T-helper 2 cell (primary cell): ENCODE data around the gene NECTIN3.

Experiments used
- DNase-seq, 5 experiments: peaks; one replicate each; pipeline versions ENCODE4 v3.0.0 to v3.0.0-alpha.2; 2012 to 2022

The NECTIN3 gene

DNA sequence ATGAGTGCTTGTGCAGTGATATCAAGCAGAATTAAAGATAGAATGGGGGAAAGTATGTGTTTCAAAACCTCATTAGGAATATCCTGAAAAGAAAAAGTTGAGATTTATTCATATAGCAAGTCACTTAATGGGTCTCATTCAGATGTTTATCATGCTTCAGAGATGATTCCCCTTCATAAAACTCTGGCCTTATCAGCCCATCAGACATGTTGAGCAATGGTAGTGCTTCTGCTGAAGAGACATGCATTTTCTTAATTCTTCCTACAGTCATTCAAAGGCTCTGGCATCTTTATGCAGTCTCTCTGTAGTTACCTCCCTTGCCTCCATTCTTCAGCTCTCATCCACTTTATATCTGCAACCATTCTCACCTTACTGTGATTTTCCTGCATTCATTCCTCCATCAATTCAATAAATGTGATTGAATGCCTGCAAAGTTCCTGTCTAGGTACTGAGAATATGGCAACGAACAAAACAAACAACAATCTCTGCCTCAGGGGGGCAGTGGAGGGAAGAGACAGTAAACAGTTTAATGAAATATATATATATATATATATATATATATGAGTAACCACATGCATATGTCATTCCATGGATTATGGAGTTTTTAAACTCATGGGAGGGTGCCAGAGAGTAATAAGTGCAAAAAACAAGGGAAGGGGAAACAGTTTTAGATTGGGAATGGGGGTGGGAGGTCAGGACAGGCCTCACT is 138.5 kb downstream of the NECTIN3 start:
- peak in 1 of 5 experiments; percentile 73 for DNase-seq

DNA sequence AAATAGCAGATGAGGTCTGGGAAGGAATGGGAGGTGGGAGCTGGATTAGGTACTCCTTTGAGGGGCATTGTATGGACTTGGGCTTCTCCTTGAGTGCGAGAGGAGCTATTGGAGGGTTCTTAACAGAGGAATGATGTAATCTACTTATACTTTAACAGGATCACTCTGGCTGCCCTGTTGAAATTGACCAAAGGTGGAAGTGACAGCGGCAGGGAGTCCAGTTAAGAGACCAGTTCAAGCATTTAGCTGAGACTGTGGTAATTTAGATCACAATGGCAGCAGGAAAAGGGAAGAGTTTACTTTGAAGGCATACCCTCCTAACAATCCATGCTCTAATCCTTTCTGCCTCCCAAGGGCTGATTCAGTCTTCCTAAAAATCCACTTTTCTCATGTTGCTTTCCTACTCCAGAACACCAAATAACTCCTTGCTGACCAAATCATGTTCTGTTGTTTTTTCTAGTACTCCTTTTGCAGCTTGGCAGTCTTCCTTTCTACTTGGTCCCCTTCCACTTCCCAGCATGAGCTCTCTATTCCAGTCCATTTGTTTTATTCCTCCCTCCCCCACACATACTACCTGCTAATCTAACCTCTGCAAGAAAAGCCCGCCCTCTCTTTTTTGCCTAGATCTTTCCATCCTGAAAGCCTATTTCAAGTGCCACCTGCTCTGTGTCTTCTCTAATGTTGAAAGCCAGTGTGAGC is 139.4 kb downstream of the NECTIN3 start:
- no peak for DNase-seq

GRCh38 chr3:111212511-111212910 is 140.9 kb downstream of the NECTIN3 start:
- no peak for DNase-seq

DNA sequence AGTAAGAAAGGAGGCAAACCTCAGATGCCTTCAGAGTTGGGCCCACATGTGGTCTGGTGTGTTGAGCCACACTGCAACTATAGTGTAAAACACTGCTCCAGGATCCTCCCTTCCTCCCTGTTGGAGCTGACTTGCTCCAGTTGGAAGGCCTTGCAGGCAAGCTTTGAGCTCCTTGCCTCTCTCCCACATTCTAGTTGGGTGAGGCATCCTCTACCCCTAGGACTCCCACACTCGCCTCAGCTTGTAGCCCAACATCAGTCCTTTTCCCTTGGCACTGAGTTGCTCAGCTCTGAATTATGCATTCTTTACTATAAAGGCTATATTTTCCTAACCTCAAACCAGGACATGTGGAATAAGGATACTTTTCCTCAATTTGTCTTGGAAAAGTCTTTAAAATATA is 143.9 kb downstream of the NECTIN3 start:
- no peak for DNase-seq

- no peak for DNase-seq
These were observed 147.0 kb downstream of the NECTIN3 start for GRCh38 chr3:111218615-111219014.

DNA sequence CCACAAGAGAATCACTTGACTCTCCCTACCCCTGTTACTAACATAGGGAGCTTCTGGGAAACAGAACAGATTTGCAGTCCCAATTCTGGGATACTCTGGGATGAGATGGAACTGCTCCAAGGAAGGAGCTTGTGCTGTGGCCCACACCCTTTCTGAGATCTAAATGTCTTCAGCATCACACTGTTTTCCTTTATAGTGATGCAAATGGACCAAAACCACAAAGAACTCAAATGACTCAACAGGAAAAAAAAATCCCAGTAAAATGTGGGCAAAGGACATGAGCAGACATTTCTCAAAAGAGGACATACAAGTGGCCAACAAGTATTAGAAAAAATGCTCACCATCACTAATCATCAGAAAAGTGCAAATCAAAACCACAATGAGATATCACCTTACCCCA is 155.6 kb downstream of the NECTIN3 start:
- DNase-seq: no peak

DNA sequence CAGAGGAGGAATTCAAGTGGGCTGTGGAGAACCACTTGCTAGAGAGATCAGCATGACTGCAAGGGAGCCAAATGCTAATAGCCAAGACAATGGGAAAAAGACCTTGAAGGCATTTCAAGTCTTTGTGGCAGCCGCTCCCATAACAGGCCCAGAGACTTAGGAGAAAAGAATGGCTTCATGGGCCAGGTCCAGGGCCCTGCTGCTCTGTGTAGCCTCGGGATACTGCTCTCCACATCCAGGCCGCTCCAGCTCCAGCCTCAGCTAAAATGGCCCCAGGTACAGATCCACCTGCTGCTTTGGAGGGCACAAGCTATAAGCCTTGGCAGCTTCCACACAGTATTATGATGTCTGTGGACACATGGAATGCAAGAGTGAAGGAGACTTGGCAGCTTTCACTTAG is 157.7 kb downstream of the NECTIN3 start:
- no peak for DNase-seq

GRCh38 chr3:111236836-111237713 is 165.5 kb downstream of the NECTIN3 start:
- no peak for DNase-seq

GRCh38 chr3:111237946-111238345 is 166.3 kb downstream of the NECTIN3 start:
- no peak for DNase-seq

DNA sequence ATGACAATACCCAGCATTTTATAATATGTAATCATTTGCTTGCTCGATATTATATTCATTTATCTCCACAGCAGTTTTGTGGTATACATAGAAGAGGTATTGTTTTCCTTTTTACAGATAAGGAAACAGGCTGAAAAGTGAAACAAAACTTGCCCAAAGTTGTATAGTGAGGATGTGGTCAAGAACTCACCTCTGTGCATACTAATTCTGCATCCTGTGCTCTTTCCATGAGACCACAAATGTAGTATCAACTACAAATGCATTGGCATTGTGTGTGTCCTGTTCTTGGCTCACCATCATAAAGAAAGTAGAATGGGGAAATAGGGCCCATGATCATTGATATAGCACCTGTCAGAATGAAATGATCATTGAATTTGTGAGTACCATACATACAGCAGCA is 167.3 kb downstream of the NECTIN3 start:
- peak in 2 of 5 experiments; percentile 48 to 93 for DNase-seq

DNA sequence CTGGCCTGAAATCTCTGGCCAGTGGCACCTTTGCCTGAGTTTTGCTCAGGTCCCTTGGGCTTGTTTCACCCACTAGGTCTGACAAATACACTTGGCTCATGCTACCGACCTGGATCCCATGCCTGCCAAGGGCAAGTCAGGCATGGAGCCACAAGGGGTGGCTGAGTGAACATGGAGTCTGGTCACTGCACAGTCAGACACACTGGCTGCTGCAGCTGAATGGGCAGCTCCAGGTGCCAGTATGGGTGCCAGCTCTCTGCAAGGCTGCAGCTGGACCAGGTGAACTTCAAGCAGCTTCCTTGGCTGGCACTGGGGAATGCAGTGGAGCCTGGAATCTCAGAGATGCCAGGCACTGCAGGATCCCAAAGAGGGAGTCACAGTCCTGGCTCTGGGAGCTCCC is 170.3 kb downstream of the NECTIN3 start:
- no peak for DNase-seq
